NCI-H187 treated with DMSO at 0.1 percent for 48 hours (cell line): ENCODE data around the gene C16orf82.
"Not testable (repeated sequence)": the region's sequence is repeated elsewhere in the genome, so short reads cannot be mapped to it uniquely, and the experiment has no call there.

ENCODE experiments used
- DNase-seq: peaks from one replicate; lab custom pipeline; 2025; lab: John Stamatoyannopoulos, UW

The C16orf82 gene

DNA sequence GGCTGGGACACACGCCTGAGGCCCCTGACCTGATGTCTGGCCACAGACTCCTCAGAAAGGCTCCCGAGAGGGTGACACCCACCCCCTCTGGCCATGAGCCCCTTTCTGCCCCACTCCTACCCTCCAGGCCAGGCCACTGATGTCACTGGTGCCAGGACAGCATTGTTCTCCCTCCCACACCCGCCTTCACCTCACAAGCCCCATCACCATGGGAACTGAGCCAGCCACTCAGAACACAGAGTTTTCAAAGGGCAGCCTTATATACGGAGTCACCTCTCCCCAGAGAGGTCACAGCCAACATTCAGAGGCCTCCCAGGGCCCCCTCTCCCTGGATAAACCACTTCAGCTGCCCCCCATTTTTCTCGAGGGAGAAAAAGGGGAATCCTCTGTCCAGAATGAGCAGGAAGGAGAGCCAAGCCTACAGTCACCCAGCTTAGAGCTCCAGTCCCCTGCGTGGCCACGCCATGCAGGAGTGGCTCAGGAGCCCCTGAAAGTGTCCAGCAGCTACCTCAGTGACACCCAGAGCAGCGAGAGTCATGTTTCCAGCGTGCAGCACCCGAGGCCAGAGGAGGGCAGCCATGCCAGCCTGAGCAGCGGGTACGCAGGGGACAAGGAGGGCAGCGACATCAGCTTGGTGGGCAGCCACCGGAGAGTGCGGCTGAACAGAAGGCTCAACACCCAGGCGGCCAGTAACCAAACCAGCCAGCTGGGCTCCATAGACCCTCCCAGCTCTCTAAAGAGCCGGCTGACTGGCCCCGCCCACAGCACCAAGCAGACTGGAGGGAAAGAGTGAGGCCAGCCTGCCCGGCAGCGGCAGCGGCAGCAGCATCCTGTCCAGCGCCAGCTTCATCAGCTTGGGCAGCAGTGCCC, at the start of gene C16orf82:
Gene C16orf82, plus strand, starts transcription at position 260 of the 870 bp plus-strand sequence.
- no peak for DNase-seq

DNA sequence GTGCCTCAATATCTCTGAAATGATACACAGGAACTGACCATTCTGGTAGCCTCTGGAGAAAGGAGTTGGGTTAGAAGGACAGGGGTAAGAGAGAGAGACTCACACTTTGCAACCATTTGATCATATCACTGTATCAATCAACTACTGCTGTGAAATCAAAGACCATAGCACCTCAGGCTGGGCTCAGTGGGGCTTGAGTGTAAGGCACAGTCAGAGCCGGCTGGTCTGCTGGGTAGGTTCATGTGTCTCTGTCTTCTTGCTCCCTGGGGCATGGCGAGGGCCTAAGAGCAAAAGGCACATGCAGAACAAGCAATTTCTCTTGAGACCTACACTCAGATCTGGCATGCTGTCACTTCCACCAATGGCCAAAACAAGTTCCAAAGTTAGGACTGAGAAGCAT, 46.7 kb upstream of the C16orf82 start:
- no peak for DNase-seq

DNA sequence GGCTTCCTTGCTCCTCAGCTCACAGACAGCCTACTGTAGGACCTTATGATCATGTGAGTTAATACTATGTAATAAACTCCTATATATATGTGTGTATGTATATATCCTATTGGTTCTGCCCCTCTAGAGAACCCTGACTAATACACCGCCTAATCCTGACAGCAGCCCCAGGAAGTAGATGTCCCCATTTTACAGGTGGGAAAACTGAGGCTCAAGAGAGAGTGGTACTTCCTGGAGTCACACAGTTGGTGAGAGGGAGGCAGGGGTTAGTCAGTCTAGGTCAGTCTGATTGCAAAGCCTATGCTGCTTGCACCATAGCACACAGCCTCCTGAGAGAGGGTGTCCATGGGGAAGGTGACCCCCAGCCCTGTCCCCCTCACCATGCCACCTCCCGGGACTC, 42.7 kb upstream of the C16orf82 start:
- no peak for DNase-seq

DNA sequence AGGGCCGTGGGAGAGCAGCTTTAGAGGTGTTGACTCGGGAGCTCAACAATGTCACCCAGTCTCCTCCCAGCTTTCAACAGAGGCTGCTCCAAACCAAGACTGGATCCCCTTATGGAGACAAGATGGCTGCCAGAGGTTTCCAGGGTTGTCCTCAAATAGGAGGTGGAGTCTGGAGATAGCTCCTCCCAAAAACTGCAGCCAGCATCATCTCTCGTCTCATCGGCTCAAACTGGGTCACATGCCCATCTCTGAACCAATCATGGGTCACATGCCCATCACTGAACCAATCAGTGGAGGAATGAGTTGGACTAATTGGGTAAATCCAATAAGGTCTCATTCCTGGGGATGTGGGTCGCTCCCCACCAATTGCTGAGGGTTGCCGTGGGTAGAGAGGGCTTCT, 41.1 kb upstream of the C16orf82 start:
- DNase-seq, result no peak

DNA sequence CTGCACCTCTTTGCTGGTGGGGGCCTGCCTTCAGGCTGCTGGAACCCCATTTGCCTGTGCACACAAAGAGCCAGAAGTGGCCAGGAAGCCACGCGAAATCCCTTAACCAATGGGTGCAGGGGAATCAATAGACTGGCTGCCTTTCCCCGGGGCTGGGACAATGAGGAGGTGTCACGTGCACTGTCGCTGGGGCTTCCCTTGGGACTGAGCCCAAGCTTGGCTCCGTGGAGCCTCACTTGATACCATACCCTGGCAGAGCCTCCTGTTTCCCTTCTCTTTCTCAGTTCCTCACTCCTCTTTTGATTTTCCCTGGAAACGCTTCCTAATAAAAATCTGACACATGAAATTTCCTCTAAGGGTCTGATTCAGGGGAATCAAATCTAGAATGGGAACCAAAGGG, 38.8 kb upstream of the C16orf82 start:
- DNase-seq, result no peak

DNA sequence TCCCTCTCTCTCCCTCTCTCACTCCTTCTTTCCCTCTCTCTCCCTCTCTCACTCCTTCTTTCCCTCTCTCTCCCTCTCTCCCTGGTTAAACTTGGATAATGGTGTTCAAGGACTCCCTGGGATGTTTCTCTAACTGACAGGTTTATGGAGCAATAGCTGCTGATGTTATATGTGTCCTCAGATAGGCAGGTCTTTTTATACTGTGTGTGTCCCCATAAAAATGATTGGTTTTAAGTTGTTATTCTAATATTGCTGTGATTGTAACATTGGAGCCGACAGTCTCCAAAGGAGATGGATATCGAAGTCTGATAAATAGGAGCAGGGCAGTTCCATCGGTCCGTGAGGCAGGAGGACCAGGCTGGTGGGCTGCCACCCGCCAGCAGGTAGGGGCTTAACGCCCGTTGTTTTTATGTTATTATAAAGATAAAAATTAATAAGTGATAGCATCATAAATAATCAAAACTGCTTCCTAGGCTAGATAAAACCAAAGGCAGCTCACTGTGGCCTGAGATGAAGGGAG, 38.1 kb upstream of the C16orf82 start:
- no peak for DNase-seq

DNA sequence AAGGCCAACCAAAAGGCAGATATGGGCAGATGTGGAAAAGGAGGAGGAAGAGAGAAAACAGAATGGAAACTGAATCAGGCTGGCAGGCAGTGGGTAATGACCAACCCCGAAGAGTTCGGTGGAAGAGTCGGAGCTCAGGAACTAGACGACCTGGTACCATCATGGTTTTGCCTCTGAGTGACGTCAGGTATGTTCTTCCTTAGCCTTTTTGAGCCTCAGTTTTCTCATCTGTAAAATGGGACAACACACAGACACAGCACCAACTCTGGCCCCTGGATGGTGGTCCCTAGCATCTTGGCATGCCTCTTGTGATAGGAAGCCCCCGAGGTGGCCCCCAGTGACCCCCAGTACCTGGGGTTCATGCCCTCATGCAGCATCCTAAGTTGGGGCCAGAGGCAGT, 37.2 kb upstream of the C16orf82 start:
- DNase-seq, result no peak

DNA sequence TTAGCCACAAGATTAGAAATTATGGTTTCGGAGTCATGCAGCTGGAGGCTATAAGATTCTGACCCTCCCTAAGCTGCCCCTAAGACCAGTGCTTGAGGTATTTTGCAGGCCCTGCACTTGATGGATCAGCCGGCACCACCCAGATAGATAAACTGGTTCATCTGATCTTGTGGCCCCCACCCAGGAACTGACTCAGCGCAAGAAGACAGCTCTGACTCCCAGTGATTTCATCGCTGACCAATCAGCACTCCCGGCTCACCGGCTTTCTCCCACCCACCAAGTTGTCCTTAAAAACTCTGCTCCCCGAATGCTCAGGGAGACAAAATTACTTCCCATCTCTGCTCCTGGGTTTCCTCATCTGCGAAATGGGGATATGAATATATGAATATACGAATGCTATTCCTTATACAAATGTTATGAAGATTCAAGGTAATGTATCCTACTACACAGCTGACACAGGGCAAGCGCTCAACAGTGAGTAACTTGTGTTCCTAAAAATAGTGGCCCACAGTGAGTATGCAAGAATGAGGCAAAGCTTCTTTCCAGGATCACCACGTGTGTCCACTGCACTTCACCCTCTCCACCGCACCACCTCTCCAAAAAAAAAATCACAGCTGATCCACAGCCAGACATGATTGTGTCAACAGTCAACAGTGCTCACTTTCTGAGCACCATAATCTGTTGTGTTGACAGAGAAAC, 33.3 kb upstream of the C16orf82 start:
- DNase-seq, result no peak

DNA sequence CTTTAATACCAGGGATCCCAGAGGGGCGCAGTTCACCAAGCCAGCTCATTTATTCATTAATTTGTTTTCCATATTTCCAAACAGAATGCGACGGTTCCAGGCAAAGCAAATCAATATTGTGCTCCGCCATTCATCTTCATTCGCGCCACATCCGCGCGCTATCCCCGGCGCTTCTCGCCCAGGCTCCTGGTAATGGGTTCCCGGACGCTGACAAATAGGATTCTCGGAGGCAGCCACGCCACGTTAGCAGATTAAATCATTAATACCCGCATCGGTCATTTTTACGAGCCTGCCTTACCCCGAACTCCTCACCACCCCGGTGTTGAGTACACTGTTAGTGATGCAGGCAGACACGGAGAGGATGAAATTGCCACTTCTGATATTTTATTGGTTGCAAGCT, 26.0 kb upstream of the C16orf82 start:
- DNase-seq, result no peak

DNA sequence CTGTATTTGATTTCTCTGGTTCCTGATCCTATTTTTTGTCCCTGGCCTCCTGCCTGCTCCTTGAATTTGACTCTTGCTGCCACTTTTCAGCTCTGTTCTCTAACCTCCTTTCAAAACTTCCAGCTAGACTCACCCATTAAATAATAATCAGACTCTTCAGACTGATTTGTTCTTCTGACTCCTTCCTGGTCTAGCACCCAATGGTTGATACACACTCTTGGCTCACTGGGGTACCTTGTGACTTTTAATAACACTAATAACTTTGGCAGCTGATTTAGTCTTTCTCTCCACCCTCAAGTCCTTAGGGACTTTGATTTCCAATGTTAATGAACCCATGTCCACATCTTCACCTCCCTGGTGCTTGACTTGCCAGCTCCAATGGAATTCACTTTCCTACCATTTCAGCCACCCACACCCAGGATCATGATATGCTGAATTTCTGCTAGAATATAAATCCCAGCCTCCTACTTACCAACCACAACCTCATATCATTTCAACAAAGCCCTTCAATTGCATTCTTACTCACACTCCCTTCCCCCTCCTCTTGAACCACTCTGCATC, 19.7 kb upstream of the C16orf82 start:
- no peak for DNase-seq

DNA sequence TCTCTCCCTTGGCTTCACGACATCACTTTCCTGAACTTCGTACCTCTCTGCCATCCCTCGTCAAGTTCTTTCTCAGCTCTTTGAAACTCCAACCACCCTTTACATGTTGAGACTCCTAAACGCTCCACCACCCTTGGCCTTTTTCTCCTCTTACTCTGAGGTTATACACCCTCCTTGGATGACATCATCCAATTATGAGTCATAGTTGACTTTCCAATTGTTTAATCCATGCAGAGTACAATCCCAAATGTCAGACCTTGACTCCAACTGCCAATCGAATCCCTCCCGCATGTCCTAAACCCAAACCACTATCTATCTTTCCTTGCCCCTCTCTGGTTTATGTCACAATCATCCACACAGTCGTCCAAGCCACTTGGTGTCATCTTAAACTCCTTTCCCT, 18.4 kb upstream of the C16orf82 start:
- no peak for DNase-seq

DNA sequence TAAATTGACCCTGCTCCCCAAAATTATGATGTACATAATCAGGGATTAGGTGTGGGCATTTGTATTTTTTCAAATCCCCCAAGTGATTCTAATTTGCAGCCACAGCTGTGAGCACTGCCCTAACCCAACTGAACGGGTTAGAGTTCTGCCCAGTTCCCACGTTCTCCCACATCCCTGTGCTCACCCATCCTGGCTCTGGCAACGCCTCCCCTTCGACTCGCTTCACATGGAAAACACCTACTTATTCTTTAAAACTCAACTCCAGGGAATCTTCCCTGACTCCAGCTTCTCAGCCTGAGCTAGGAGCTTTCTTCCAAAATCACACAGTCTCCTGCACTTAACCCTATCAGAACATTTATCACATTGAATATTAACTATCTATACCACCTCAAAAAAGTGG, 17.6 kb upstream of the C16orf82 start:
- DNase-seq, result no peak

DNA sequence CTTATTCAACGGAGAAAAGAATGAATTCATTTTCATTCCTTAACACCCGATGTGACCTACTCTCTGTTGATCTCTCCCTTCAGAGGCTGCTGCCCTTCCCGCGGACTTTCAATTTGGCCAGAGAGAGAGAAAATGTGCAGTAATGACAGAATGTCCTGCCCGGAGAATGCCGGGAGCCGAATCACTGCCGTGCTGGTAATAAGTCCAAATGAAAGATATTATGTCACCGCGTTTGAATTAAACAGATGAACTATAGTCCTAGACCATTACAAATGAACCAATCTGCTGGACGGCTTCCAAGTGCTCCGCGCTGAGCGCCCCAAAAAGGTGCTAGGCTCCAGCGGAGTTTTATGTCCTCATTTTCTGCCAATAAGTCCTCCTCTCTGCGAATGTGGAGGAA, 14.7 kb upstream of the C16orf82 start:
- no peak for DNase-seq

DNA sequence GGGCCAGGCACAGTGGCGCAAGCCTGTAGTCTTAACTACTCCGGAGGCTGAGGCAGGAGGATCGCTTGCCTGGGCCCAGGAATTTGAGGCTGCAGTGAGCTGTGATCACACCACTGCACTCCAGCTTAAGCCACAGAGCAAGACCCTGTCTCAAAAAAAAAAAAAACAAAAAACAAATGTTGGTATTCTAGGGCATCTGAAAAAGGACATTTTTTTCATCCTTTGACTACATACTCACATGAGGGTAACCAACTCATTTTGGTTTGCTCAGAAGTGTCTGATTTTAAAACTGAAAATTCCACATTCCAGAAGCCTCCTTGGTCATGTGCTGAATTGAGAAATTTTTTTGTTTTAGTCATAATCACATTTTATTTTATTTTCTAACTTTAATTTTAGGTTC, 12.7 kb upstream of the C16orf82 start:
- DNase-seq, result no peak

DNA sequence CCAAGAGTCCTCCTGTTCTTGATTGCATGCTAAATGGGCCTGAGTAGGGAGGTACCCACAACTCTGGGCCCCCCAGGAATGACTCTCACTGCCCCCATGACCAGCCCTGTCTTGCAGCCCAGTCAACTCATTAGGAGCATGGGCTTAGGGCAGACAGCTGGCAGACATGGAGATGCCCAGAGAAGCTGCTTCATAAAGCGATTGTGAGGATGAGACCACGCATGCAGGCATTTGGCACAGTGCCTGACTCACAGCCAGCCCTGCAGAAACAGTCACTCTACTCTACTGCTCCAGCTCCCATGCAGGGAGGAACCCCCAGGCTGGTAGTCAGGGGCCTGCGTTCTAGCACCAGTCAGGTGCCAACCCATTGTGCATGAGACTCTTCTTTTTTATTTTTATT, 8.4 kb upstream of the C16orf82 start:
- no peak for DNase-seq

DNA sequence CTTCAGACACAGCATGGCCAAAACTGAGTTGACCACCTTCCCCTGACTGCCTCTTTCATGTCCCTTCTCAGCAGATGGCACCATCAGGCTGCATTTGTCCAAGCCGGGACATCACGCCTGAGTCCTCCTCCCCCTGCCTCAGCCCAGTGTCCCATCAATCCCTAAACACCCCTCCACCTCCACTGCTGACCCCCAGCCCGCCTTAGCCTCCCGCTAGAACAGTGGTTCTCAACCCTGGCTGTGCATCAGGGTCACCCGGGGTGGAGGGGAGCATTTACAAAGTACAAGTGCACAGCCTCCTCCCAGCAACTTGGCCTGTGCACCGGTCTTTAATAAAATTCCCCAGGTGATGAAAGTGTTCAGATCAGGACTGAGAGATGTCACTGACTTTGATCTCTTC, 4.0 kb downstream of the C16orf82 start:
- DNase-seq, result no peak

DNA sequence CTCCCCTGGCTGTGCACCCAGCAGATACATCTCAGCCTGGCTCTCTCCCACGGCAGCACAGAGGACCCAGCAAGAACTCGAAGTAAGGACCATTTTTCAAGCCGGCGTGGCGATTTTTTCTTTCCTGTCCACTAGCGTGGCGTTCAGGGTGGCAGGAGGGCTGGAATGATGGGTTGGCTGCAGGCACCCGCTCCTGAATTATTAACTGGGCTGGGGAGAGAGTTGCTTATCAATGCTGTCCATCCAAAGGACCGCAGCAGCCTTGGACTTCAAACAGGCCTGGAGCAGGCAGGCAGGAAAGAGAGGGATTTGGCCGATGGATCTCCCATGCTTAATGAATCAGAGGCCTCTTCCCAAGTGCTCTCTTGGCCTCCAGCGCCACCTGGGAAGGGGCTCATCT, 7.0 kb downstream of the C16orf82 start:
- no peak for DNase-seq

DNA sequence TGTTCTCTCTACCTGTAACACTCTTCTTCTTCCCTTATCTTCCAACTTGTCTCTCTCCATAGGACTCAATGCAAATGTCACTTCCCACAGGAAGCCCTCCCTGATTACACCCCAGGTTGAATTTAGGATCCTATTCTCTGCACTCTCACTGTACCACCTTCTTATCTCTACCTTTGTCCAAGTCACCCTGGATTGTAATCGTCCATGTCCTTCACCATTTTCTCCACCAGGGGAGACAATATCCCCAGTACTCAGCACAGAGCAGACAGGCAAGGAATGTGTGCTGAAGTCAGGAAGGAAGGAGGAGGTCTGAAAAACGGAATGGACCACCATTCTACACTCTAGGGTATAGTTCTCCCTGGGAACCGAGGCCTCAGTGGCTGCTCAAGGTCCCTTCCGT, 14.2 kb downstream of the C16orf82 start:
- no peak for DNase-seq

DNA sequence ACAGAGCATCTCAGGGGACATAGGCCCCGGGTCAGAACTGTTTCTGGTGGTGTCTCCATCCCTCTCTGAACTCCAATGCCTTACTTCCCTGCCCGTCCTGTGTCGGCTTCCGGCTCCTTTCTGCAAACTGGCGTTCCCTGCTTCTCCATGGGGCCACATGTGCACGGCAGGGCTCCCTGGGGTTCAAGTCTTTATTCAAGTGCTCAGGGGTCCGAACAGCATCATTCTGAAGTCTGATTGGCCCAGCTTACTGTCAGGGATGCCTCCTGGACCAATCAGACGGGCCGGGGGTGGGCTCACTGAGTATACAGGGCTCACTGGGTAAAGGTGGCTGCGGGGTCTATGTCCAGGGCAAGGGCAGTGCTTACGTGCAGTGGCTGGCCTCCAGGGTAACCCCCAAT, 17.1 kb downstream of the C16orf82 start:
- DNase-seq, result no peak

DNA sequence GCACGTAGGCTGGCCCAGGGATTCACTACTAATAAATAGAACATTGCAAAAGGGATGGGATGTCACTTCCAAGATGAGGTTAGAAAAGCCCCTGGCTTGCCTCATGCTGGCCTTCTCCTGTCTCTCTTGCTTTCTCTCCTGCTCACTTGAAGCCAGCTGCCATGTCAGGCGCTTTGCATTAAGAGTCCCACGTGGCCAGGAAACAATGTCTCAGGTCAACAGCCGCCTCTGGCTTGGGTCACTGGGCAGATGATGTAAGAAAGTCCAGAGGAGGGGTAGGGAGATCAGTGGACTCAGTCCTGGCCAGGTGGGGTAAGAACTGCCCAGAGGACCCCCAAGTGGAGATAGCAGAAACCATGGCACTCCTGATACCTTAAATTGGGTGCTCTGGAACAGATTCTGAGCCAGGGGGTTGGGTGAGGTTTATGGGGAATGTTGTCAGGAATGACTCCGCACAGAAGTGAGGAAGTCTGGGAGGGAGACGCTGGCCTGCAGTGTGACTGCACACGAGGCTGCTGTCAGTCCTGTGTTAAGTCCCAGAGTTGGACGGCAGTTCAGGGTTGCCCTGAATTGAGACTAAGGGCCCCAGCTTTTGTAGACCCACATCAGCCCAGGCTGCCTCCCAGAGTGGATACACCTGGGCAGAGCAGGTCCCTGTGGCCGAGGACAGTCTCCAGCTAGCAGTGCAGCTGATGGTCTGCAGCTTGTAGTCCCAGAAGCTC, 17.7 kb downstream of the C16orf82 start:
- no peak for DNase-seq

DNA sequence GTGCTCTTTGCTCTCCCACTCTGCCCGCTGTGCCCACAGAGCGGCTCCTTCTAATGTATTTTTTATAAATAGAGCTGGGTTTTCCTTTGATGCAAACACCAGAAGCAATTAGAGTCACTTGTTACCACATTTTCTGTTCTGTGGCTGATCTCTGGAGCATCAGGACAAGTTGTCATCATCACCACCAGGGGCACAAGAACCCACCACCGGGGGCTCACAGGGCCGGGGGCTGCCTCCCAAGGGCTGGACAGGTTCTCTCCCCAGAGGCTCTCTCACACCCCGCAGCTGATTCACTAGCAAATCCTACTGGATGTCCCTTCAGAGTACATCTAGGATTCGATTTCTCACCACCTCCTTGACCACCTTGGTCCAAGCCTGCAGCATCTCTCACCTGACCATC, 18.5 kb downstream of the C16orf82 start:
- DNase-seq, result no peak

DNA sequence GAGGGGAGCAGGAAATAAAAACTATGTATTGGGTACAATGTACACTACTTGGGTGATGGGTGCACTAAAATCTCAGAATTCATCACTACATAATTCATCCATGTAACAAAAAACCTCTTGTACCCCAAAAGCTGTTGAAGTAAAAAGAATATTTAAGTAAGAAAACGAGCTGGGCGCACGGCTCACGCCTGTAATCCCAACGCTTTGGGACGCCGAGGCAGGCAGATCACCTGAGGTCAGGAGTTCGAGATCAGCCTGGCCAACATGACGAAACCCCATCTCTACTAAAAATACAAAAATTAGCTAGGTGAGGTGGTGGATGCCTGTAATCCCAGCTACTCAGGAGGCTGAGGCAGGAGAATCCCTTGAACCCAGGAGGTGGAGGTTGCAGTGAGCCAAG, 19.3 kb downstream of the C16orf82 start:
- DNase-seq, result not testable (repeated sequence)
